ENCODE data around the gene ARID1B. TPM values are rescaled to one million over a fixed set of nuclear protein-coding genes. Genes with fewer than 3 reads are reported as not detected.

Gene ARID1B
- total and polyA plus RNA-seq, 2 of the 13 experiments (the other 11 are each of a cell fraction or from before 2014, with no cell fraction given) = 20.1 to 32.6 TPM

DNA sequence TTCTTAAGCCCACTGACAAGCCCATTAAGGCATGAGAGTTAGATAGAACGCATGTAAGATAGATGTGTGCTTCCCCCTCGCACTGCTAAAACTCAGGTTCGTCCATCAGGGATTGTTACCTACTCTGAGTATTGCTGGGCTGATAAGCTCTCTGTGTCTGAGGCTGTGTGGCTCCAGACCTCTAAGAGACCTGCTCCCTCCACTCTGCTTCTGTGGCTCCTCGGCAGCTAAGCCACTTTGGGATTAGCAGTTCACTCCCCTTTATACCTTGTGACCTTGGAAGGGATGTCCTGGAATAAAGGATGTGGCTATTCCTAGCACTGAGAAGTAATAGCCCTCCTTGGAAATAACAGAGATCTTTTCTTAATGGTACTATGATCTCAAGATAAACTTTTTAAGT, 381.3 kb downstream of the ARID1B start:
- in situ Hi-C loops (cut with HindIII; ENCODE audit: extremely low pct_ligation_motif_present, low pct_unique_long_range_greater_than_20kb) = no loop called here
- Histone ChIP-seq H4K20me1 (ENCODE audit: insufficient read depth, low read length) (no peaks in the 10 kb centered on the region), H3K9ac (ENCODE audit: insufficient read depth, low read depth, low read length) (no peak overlapping the region), H2AFZ (ENCODE audit: low read length) (no peak overlapping the region), H3K9me3 (ENCODE audit: low read length) (no peaks in the 10 kb centered on the region), H3K36me3 (replicated peaks in 1 of 2; ENCODE audit: control insufficient read depth in 1 of 2, insufficient read depth in 2 of 2, low read length in 2 of 2) (peaks cover 12 to 23% of the 10 kb centered on the region in 2 experiments), H3K79me2 (ENCODE audit: insufficient read depth, low read length) (no peaks in the 10 kb centered on the region), H3K27ac (ENCODE audit: extremely low read length, insufficient read depth, low read length) (no peak overlapping the region), H3K4me2 (ENCODE audit: low read depth, low read length) (no peak overlapping the region), H3K4me3 (replicated peaks in 1 of 3; ENCODE audit: insufficient read depth in 1 of 3, low read depth in 2 of 3, low read length in 3 of 3) (no peak overlapping the region), H3K27me3 (ENCODE audit: control insufficient read depth in 1 of 2, insufficient read depth in 2 of 2, low read length in 2 of 2) (no peaks in the 10 kb centered on the region), H3K4me1 (ENCODE audit: insufficient read depth, low read length) (no peaks in the 10 kb centered on the region)
- DNase-seq (ENCODE audit: low spot score) (no peak), FAIRE-seq (no peak), ATAC-seq (no peak)
- WGBS (ENCODE audit: low lambda C conversion rate) = 98% methylated on average over 4 of the region's 4 CpGs
- BruUV-seq (replicated peaks) = no TSS peak
- intact Hi-C loops (cut with micrococcal nuclease; ENCODE audit: unreplicated experiment) = no loop called here
- CTCF ChIA-PET (ENCODE audit: low intra/inter-chr PET ratio, low total read pairs) = no interaction called here
- POLR2A ChIA-PET = no interaction called here
- TF ChIP-seq, protein P1, sequence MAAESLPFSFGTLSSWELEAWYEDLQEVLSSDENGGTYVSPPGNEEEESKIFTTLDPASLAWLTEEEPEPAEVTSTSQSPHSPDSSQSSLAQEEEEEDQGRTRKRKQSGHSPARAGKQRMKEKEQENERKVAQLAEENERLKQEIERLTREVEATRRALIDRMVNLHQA (CRISPR knock-in tag; IDR thresholded peaks at IDR 0.05) = no peak
- TF ChIP-seq, protein P2, sequence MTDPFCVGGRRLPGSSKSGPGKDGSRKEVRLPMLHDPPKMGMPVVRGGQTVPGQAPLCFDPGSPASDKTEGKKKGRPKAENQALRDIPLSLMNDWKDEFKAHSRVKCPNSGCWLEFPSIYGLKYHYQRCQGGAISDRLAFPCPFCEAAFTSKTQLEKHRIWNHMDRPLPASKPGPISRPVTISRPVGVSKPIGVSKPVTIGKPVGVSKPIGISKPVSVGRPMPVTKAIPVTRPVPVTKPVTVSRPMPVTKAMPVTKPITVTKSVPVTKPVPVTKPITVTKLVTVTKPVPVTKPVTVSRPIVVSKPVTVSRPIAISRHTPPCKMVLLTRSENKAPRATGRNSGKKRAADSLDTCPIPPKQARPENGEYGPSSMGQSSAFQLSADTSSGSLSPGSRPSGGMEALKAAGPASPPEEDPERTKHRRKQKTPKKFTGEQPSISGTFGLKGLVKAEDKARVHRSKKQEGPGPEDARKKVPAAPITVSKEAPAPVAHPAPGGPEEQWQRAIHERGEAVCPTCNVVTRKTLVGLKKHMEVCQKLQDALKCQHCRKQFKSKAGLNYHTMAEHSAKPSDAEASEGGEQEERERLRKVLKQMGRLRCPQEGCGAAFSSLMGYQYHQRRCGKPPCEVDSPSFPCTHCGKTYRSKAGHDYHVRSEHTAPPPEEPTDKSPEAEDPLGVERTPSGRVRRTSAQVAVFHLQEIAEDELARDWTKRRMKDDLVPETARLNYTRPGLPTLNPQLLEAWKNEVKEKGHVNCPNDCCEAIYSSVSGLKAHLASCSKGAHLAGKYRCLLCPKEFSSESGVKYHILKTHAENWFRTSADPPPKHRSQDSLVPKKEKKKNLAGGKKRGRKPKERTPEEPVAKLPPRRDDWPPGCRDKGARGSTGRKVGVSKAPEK (CRISPR knock-in tag; IDR thresholded peaks at IDR 0.05; ENCODE audit: borderline replicate concordance) = no peak
- TF ChIP-seq, protein P3, sequence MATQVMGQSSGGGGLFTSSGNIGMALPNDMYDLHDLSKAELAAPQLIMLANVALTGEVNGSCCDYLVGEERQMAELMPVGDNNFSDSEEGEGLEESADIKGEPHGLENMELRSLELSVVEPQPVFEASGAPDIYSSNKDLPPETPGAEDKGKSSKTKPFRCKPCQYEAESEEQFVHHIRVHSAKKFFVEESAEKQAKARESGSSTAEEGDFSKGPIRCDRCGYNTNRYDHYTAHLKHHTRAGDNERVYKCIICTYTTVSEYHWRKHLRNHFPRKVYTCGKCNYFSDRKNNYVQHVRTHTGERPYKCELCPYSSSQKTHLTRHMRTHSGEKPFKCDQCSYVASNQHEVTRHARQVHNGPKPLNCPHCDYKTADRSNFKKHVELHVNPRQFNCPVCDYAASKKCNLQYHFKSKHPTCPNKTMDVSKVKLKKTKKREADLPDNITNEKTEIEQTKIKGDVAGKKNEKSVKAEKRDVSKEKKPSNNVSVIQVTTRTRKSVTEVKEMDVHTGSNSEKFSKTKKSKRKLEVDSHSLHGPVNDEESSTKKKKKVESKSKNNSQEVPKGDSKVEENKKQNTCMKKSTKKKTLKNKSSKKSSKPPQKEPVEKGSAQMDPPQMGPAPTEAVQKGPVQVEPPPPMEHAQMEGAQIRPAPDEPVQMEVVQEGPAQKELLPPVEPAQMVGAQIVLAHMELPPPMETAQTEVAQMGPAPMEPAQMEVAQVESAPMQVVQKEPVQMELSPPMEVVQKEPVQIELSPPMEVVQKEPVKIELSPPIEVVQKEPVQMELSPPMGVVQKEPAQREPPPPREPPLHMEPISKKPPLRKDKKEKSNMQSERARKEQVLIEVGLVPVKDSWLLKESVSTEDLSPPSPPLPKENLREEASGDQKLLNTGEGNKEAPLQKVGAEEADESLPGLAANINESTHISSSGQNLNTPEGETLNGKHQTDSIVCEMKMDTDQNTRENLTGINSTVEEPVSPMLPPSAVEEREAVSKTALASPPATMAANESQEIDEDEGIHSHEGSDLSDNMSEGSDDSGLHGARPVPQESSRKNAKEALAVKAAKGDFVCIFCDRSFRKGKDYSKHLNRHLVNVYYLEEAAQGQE (IDR thresholded peaks at IDR 0.05; ENCODE audit: borderline replicate concordance in 1 of 2, low read depth in 1 of 2, low read length in 2 of 2) = no peak
- no peak for TF ChIP-seq SOX6 (IDR thresholded peaks at IDR 0.05)
- TF ChIP-seq SOX6 (CRISPR knock-in tag; IDR thresholded peaks at IDR 0.05) = no peak
- TF ChIP-seq ARNT2 (CRISPR knock-in tag; IDR thresholded peaks at IDR 0.05; ENCODE audit: low read depth) = no peak
- no peak for TF ChIP-seq ZFYVE20 (CRISPR knock-in tag; IDR thresholded peaks at IDR 0.05; ENCODE audit: borderline replicate concordance, low read depth)
- no peak for TF ChIP-seq ARID5B (CRISPR knock-in tag; IDR thresholded peaks at IDR 0.05)
- TF ChIP-seq MTERF4 (CRISPR knock-in tag; IDR thresholded peaks at IDR 0.05) = no peak
- TF ChIP-seq SMARCC2 (IDR thresholded peaks at IDR 0.05) = no peak
- no peak for TF ChIP-seq TERF1 (CRISPR knock-in tag; IDR thresholded peaks at IDR 0.05)
